ENCODE results near the gene NELL2.

NELL2 gene

DNA sequence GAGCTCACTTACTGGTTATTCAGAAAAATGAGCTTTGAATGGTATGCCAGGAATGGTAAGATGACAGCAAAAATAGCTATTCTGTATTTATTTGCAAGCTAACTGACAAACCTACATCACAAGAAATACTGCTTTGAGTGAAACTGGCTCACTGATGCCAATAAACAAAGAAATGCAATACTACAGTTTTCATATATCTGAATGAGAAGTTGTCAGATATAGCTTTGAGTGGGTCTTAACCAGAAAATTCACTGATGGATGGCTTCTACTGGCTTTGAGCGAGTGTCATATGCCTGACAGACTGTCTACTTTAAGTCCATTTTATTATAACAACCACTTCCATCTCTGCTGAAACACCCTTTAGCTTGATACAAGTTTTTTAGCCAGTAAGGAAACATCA, 330.1 kb downstream of the NELL2 start:
- no peak for DNase-seq (ENCODE audit: low read depth in 1 of 2, low spot score in 1 of 2)

DNA sequence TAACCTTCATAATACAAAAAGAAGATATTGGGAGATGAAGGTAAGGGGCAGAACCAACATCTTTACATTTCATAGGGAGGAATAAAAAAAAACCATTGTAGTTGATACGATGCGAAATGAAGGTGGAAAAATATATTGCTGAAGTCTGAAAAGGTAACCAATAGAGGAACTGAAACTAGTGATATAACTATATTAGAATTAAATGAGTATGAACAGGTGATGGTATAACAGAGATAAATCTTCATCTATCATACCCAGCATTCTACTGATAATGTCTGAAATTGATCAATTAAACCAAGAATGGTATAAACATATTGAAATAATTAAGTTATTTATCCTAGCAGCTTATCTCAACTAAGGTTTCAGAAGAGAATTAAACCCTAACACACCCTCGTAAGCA, 332.1 kb downstream of the NELL2 start:
- DNase-seq (ENCODE audit: low read depth in 1 of 2, low spot score in 1 of 2), result no peak

DNA sequence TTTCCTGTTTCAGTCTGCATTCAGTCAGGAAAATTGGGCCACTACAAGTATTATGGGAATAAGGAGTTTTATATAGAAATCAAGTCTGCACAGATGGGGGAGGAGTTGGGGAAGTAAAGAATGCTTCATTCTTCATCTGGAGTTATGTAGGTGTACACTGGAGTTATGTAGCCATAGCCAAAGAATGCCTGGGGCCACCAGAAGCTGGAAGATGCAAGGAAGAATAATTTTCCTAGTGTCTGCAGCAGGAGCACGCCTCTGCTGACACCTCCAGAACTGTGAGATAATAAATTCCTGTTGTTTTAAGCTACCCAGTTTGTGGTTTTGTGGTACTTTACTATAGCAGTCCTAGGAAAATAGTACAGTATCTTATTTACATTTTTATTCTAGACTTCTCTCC, 333.4 kb downstream of the NELL2 start:
- no peak for DNase-seq (ENCODE audit: low read depth in 1 of 2, low spot score in 1 of 2)

DNA sequence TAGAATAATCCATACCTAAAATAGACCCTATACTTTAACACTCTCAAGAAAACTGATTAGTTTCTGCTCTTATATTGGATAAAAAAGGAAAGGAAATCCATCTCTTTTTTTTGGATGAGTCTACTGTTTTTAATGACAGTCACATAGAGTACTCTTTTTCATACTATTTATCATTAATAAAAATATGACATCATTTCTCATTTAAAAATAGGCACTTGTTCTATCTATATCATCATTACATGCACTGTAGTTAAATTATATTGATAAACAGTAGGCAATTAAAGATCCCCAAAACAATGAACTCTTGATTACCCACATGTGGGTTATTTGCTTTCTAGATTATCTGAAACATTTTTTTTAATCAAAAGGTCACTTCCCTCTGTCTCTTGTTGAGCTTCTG, 338.8 kb downstream of the NELL2 start:
- DNase-seq (ENCODE audit: low read depth in 1 of 2, low spot score in 1 of 2), result no peak

DNA sequence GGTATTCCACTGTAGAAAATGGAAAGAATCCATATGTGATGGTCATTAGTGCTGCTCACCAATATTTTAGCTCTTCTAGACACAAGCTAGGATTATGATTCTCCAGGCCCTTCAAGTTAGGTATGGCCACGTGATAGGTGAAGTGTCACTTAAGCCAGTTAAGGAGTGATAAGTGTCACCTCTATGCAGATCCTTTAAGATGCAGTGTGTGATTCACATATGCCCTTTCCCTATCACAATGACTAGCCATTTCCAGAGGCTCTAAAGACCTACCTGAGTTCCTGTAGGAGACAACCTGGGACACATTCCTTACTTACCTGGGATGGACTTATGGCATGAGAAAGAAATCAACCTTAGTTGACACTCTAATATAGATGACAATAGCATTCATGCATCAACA, 343.2 kb downstream of the NELL2 start:
- DNase-seq (ENCODE audit: low read depth in 1 of 2, low spot score in 1 of 2), result no peak

DNA sequence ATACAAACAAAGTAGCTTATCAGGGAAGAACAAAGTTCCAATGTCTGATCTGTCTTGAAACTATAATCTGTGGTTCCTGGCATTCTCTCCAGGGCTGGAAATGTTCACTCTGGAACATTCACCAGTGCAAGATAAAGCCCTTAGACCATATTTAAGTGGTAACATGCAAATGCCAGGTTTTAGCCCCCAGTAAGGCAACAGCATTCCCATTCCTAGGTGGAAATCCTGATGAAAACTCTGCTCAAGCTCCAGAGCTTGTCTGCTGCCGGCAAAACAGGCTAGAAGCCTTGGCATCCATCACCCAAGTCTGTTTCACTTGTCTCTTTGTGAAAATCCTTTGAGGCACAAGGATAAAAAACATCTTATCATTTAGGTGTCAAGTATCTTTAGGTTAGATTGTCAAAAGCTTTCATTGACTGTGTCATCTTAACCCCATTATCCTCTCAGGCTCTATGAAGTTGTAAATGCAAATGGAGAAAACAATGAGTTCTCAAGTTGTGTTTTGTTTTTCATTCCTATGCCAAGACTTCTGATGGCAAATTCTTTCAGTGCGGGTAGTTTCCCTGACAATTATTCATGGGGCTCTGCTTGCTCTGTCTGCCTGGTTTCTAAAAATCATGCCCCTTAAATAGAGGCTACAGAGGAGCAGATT, 344.7 kb downstream of the NELL2 start:
- no peak for DNase-seq (ENCODE audit: low read depth in 1 of 2, low spot score in 1 of 2)

DNA sequence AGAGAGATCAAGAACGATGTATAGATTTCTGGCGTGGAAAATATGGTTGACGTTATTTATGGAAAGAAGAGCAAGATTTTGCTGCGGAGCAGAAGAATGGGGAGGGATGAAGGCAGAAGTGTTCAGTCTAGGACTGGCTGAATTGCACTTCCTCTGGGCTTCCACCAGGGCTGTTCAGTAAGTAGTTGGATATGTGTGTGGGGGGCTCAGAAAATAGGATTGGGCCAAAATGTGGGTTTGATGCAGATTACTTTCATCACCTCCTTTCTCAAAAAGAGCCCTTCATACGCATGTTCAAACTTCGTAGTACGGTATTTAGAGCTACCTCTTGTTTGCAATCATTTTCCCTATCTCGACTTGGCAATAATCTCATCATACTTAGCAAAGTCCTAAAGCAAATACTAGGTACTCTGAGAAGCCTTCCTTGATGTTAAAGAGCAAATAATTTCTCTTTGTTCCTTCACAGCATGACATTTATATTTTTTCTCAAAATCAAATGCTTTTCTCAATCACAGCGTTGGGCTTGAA, 349.4 kb downstream of the NELL2 start:
- no peak for DNase-seq (ENCODE audit: low read depth in 1 of 2, low spot score in 1 of 2)

DNA sequence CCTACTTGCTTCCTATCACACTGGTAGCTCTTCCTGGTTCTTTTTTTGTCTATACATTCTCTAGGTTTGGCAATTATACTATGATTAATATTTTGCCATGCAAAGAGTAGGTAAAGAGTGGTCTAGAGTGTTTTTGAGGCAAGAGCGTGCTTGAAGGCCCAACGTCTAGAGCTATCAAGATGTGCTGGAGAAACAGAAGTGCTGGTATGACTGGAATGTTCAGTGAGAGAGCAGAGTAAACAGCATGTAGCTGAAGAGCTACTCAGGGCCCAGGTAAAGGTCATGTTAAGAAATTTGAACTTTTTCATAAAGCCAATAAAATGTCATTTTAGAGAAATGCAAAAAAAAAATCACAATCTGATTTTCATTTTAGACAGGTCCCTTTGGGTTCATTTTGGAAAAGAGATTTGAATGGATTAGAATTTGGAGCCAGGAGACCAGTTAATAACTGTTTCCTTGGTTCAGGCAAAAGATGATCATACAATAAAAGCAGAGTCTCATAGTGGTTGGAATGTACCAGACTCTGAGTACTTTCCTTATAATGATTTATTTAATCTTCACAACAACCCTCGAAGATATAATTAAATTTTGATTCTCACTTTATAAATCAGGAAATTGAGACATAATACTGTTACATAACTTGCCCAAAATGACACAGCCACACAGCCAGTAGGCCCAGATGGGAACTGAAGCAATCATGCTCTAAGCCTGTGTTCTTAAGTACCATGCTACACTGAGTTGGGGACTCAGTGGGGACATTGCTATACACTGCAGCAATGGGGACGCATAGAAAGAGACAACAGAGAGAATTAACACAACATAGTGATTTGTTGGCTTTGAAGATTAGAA, 350.1 kb downstream of the NELL2 start:
- DNase-seq (ENCODE audit: low read depth in 1 of 2, low spot score in 1 of 2), result no peak

DNA sequence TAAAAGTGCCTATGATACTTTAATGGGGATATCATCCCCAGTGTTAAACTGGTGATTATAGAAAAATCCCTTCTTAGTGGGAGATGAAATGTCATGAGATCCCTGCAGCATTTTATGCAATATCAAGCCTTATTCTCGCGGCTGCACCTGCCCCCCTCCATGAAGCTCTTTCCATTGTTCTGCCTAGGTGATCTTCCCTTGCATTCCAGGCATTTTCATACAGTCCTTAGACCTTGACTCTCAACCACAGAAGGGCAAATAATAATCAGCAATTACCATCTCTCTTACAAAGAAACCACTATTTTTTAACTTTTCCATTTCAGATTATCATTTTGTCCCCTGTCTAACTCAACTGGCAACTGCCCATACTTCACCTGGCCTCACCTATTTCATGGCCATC, 352.3 kb downstream of the NELL2 start:
- DNase-seq (ENCODE audit: low read depth in 1 of 2, low spot score in 1 of 2), result no peak

DNA sequence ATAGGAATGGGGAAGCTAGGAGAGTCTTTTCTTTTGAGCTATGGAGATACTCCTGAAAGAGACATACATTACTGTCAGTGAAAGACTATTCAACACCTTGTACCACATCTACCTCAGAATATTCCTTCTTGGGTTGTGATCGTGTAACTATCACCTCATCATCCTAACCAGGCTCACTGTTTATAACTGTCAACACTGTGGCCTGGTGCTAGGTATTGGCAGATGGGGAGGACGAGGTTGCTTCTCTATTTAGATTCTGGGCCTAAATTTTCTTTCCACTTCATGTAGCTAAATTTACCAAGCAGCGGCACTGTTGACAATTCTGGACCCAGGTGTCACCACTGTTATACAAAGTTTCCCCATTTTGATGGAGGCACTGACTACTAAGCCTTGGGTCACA, 354.4 kb downstream of the NELL2 start:
- DNase-seq (ENCODE audit: low read depth in 1 of 2, low spot score in 1 of 2), result no peak

DNA sequence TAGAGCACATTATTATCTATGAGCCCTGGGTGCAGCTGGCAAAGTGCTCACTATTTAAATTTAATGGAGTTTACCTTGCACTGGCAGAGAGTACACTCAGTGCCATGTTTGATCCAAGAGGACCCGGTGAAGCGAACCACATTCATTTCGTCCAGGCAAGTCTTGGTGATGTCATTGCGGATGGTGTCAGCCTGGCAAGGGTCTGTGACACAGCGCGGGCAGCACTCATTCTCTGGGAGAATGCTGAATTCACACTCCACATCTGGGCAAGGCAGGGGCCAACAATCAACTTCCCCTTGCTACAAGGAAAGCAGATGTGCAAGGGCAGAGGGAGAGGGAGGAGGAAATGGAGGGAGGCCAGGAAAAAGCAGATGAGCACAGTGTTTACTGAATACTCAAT, 356.2 kb downstream of the NELL2 start:
- no peak for DNase-seq (ENCODE audit: low read depth in 1 of 2, low spot score in 1 of 2)

DNA sequence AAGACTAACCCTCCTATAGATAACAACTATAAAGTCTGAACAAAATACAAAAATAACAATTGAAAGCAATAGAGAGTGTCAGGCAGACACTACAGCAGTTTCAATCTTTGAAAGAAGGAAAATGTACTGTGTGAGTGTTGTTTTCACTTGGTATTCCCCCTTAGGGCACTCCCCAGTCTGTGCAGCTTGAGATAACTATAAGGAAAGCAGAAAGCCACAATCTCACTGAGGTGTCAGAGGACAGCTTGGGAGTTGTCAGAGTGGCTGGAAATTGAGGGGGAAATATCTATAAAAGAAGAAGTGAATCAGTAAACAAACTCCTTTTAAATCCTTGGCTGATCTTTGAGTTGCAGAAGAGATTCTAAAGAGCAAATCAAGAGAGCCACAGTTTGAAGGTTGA, 364.8 kb downstream of the NELL2 start:
- no peak for DNase-seq (ENCODE audit: low read depth in 1 of 2, low spot score in 1 of 2)

DNA sequence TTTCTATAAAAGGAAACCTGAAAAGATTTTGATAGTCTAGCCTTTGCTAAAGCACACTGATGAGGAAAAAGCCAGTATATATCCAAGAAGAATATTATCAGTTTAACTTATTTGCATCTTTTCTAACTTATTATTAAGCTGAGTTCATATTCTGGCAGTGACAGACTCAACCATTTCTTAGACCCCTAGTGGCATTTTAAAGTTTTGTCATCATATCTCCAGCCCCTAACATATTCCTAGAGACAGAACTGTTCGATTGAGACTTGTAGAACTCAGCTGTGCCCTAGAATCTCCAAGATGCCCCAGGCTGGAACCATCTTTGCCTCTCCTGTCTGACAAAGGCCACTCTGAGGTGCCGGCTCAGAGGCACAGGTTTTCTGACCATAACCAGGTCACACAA, 365.6 kb downstream of the NELL2 start:
- no peak for DNase-seq (ENCODE audit: low read depth in 1 of 2, low spot score in 1 of 2)

DNA sequence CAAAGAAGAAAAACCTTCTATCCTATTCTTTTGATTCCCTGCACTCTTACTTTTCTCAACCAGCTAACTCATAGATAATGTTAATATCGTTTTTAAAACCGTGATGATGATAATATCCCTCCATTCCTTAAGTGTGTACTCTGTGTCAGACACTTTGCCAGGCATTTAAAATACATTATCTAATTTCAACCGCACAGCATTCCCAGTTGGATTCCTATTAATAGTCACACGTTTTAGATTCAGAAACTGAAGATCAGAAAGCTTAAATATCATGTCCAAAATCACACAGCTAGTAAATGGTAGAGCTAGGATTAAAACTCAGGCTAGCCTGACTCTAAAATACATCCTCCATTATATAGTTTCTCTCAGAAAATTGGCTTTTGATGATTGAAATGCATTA, 366.0 kb downstream of the NELL2 start:
- no peak for DNase-seq (ENCODE audit: low read depth in 1 of 2, low spot score in 1 of 2)

DNA sequence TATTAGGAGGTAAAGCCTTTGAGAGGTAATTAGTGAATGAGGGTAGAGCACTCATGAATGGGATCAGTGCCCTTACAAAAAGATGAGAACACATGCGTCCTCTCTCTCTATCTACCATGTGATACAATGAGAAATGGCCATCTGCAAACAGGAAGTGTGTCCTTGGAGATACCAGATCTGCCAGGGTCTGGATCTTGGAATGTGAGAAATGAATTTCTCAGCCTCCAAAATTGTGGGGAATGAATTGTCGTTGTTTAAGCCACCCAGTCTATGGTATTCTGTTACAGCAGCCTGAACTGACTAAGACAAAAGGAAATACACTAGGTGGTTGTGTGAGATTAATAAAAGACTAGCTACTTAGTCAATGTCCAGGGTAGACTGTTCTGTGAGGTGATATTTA, 366.6 kb downstream of the NELL2 start:
- no peak for DNase-seq (ENCODE audit: low read depth in 1 of 2, low spot score in 1 of 2)

DNA sequence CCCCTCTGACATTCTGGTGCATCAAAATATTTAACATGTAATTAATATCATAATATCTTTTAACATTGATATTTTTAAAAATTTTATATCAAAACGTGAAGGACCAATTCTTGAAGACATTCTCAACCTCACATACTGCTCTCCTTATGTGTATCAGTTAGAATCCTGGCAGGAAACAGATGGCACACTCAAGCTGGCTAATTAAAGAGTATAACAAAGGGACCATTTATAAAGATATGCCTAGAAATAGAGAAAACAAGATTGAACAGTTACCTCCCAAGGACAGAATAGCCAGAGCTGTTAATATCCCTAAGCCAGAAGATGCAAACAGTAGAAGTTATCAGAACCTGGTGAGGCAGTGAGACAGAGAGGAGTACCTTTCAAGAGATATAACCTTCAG, 368.7 kb downstream of the NELL2 start:
- DNase-seq (ENCODE audit: low read depth in 1 of 2, low spot score in 1 of 2), result no peak

DNA sequence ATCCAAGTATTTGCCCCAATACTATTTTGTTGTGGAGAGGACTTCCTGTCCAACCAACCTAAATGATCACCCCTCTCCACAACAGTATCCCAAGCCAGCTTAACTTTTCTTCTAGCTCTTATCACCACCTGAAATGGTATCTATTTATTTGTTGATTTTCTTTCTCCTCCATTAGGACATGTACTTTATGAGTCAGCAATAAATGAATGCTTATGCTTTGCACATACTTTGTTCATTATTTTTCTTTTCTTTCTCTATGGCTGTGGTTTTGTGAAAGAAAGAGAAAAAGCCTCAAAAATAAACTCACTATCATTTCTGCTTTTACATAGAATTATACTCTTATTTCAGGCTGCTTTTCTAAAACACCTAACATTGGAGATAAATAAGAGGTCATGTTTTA, 371.3 kb downstream of the NELL2 start:
- DNase-seq (ENCODE audit: low read depth in 1 of 2, low spot score in 1 of 2), result no peak

DNA sequence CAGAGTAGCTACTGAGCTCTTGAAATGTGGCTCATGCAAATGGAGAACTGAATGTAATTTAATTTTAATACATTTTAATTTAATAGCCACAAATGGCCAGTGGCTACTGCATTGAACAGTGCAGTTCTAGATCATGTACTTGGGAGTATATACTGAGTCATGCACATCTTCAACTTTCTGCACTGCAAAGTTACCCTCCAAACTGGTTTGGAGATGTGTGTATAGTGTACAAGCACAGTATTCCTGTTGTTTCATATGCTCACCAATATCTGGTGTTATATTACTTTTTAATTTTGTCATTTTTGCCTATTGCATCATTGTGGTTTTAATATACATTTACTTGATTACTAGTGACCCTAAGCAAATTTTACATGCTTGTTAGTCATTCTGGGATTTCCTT, 372.8 kb downstream of the NELL2 start:
- no peak for DNase-seq (ENCODE audit: low read depth in 1 of 2, low spot score in 1 of 2)

DNA sequence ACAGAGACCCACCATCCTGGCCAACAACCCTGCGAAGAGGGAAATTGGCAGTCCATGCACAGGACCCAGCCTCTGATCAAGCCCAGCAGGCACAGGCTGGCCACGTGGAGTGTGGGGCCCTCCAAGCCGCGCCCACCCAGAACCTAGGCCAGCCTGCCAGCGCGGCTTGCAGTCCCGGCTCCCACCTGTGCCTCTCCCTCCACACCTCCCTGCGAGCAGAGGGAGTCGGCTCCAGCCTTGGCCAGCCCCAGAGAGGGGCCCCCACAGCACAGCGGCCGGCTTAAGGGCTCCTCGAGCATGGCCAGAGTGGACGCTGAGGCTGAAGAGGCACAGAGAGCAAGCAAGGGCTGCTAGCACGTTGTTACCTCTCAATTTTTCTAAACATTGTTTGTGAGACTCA, 373.4 kb downstream of the NELL2 start:
- DNase-seq (ENCODE audit: low read depth in 1 of 2, low spot score in 1 of 2), result no peak

DNA sequence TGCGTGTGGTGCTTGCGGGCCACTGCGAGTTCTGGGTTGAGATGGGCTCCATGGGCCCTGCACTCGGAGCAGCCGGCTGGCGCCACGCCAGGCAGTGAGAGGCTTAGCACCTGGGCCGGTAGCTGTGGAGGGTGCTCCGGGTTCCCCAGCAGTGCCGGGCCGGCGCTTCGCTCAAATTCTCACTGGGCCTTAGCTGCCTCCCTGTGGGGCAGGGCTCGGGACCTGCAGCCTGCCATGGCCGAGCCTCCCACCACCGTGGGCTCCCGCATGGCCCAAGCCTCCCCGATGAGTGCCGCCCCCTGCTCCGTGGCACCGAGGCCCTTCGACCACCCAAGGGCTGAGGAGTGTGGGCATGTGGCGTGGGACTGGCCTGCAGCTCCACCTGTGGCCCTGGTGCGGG, 375.7 kb downstream of the NELL2 start:
- no peak for DNase-seq (ENCODE audit: low read depth in 1 of 2, low spot score in 1 of 2)

DNA sequence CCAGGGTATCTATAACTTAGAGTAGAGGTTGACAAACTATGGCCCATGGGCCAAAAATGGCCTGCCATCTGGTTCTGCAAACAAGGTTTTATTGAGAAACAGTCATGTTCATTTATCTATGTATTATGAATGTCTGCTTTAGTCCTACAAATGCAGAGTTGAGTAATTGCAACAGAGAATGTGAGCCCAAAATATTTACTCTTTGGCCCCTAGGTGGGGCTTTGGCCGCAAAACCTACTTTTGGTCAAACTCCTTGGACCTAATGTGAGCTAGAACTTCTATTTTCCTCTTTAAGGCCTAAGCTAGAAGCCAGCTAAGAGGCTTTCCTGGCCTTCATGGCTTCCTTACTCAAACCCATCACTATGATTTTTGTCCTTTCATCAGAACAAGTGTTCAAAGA, 379.1 kb downstream of the NELL2 start:
- DNase-seq (ENCODE audit: low read depth in 1 of 2, low spot score in 1 of 2), result no peak

DNA sequence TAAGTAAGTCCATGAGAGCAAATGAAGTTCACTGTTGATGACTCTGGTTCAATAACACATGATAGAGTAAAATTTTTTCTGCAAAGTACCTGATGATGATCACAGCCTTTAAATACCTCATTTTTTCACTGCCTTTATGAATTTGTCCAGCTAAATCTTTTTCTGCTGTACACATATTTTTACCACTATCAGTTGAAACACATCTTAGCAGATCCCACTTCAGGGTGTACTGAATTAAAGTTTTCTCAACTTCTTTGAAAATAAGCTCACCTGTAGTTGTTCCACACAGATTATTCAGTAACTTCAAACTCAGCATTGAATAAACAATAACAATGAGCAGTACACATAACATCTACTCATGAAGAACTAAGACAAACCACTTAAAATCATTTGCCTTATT, 385.9 kb downstream of the NELL2 start:
- no peak for DNase-seq (ENCODE audit: low read depth in 1 of 2, low spot score in 1 of 2)

DNA sequence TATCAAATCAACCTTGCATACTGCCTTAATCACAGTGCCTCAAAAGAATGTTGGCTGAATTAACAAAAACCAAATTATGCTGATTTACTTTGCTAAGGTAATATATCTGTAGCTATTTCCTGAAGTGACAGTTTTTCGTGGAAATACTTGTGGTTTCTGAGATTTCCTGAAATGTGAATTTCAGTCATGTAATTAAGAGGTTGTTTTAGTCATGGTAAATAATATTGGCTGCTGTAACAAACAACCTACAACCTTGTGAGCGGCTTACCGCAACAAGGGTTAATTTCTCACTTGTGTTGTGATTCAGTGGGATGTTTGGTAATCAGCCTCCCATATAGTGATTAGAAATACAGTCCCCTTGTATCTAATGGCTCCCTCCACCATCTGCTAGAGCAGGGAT, 387.9 kb downstream of the NELL2 start:
- no peak for DNase-seq (ENCODE audit: low read depth in 1 of 2, low spot score in 1 of 2)
